Natural killer cell (primary cell): ENCODE results near the gene NTMT1. TPM values are rescaled to one million over a fixed set of nuclear protein-coding genes. Genes with fewer than 3 reads are reported as not detected.

ENCODE experiments used
- ATAC-seq, 3 donors: fragments of 150-1000 bp in 2 of 3; fragments of 200-7000 bp in 1 of 3; cut with Tn5 transposase; 1 replicate in 1 of 3; 2 replicates in 2 of 3; pipeline ENCODE4 v1.10.0; 2021; ENCODE audit warnings: mild to moderate bottlenecking in 2 of 3, moderate library complexity in 2 of 3
- DNase-seq, 2 donors: peaks; one replicate each; pipeline versions ENCODE4 v3.0.0 to v3.0.0-alpha.2; 2013 to 2021; ENCODE audit warnings: mixed read lengths in 1 of 2
- H3K27ac ChIP-seq: one replicate; pipeline ENCODE4 v1.5.1; 2013; ENCODE audit warnings: mild to moderate bottlenecking, low read length
- H3K27me3 ChIP-seq: one replicate; pipeline ENCODE4 v1.6.1; 2013; ENCODE audit warnings: low read length; ENCODE audit not compliant: control insufficient read depth, insufficient read depth
- H3K36me3 ChIP-seq: one replicate; pipeline ENCODE4 v1.6.1; 2013; ENCODE audit warnings: low read length; ENCODE audit not compliant: control insufficient read depth, insufficient read depth
- H3K4me1 ChIP-seq: one replicate; pipeline ENCODE4 v1.6.1; 2013; ENCODE audit warnings: low read length; ENCODE audit not compliant: control insufficient read depth, insufficient read depth
- H3K4me3 ChIP-seq: one replicate; pipeline ENCODE4 v1.5.1; 2013; ENCODE audit warnings: low read length
- H3K9me3 ChIP-seq: one replicate; pipeline ENCODE4 v1.6.1; 2013; ENCODE audit warnings: low read length; ENCODE audit not compliant: control insufficient read depth, insufficient read depth
- H3K27ac Mint-ChIP-seq, 2 donors: one replicate each; pipeline ENCODE4 v1.8.0; 2022; ENCODE audit warnings: mild to moderate bottlenecking in 2 of 2, mixed read lengths in 2 of 2, moderate library complexity in 1 of 2
- H3K27me3 Mint-ChIP-seq, 2 donors: one replicate each; pipeline ENCODE4 v1.8.0; 2022; ENCODE audit warnings: low read depth in 2 of 2, mixed read lengths in 2 of 2
- H3K36me3 Mint-ChIP-seq: one replicate; pipeline ENCODE4 v1.8.0; 2022; ENCODE audit warnings: mixed read lengths
- H3K4me1 Mint-ChIP-seq, 2 donors: one replicate each; pipeline ENCODE4 v1.8.0; 2022; ENCODE audit warnings: mixed read lengths in 2 of 2
- H3K4me3 Mint-ChIP-seq: one replicate; pipeline ENCODE4 v1.8.0; 2022; ENCODE audit warnings: mild to moderate bottlenecking, moderate library complexity, mixed read lengths
- H3K9me3 Mint-ChIP-seq, 2 donors: one replicate each; pipeline ENCODE4 v1.8.0; 2022; ENCODE audit warnings: mixed read lengths in 2 of 2
- WGBS: methylation state at CpG from one replicate; pipeline ENCODE4 v1.1.7; 2013; ENCODE audit warnings: missing lambda C conversion rate; ENCODE audit not compliant: insufficient coverage; 5-methylcytosine and 5-hydroxymethylcytosine counted together
- intact Hi-C: fragments of 100-400 bp; cut with micrococcal nuclease; formaldehyde crosslinking; loops from one replicate; pipeline ENCODE4 v1.14.2; 2022
- total RNA-seq, 4 donors: library from RNA; stranded (reverse); fragments of 120-200 nt in 1 of 4; gene quantifications; one replicate each; pipeline versions ENCODE4 v1.2.3 to v1.2.4, GENCODE V29; 2013 to 2022
- TF ChIP-seq, protein P1 (sequence below): fragments of 200-600 bp; IDR thresholded peaks from one replicate; pipeline ENCODE4 v1.8.0; 2022; ENCODE audit warnings: antibody characterized with exemption

The NTMT1 gene
- total RNA-seq, 3 donors from 2014 or later (not counting 1 experiment from before 2014, with no cell fraction given): 17.1 to 23.5 (median 17.1) TPM

DNA sequence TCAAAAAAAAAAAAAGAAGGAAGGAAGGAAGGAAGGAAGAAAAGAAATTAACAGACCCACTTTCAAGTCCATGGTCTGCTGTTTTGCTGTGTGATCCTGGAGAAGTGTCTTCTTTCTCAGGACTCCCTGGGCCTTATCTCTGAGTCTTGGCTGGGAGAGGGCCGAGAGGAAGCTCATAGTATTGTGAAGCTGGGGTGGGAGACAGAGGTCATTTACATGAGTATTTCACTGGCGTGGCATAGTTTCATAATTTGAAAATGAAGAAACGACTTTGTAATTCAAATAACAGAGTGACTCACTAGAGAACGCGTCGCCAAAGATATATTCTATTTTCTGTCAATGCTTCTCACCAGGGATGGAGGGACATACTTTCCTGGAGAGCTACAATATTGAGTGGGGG is 2.6 kb upstream of the NTMT1 start:
- WGBS: 91% methylated on average over 6 of the region's 6 CpGs
- Mint-ChIP-seq H3K4me3 (peak overlapping the region; percentile 35), H3K4me1 (peaks cover 26 to 29% of the 10 kb centered on the region in 2 donors), H3K27me3 (peaks cover 16 to 18% of the 10 kb centered on the region in 2 donors), H3K27ac (no peak overlapping the region), H3K36me3 (no peaks in the 10 kb centered on the region), H3K9me3 (no peaks in the 10 kb centered on the region)
- Histone ChIP-seq H3K36me3 (no peaks in the 10 kb centered on the region), H3K27me3 (peaks cover 25% of the 10 kb centered on the region), H3K27ac (no peak overlapping the region), H3K4me1 (peaks cover 50% of the 10 kb centered on the region), H3K4me3 (no peak overlapping the region), H3K9me3 (no peaks in the 10 kb centered on the region)
- DNase-seq (no peak), ATAC-seq (no peak)
- TF ChIP-seq, protein P1, sequence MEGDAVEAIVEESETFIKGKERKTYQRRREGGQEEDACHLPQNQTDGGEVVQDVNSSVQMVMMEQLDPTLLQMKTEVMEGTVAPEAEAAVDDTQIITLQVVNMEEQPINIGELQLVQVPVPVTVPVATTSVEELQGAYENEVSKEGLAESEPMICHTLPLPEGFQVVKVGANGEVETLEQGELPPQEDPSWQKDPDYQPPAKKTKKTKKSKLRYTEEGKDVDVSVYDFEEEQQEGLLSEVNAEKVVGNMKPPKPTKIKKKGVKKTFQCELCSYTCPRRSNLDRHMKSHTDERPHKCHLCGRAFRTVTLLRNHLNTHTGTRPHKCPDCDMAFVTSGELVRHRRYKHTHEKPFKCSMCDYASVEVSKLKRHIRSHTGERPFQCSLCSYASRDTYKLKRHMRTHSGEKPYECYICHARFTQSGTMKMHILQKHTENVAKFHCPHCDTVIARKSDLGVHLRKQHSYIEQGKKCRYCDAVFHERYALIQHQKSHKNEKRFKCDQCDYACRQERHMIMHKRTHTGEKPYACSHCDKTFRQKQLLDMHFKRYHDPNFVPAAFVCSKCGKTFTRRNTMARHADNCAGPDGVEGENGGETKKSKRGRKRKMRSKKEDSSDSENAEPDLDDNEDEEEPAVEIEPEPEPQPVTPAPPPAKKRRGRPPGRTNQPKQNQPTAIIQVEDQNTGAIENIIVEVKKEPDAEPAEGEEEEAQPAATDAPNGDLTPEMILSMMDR: no peak
- intact Hi-C loops: no loop called here

DNA sequence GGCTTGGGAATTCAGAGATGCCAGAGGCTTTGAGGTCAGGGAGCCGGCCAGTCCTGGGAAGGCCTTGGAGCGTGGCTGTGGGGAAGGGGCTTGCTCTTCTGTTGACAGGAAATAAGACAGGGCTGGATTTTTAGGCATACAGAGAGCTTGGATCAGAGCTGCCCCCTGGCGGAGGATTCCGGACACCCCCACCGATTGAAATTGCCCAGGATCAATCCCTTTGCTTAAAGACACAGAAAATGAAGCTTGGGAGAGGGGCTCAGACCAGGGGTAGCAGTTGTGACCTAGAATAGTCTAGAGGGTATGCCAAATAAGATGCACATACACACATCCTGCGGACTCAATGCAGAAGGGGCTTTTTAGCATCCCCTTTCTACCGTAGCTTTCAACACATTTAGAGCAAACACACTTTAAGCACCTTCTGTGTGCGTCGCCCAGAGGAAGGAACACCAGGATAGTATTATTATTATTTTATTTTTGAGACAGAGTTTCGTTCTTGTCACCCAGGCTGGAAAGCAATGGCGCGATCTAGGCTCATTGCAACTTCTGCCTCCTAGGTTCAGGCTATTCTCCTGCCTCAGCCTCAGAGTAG is 1.7 kb upstream of the NTMT1 start:
- peaks cover 34 to 36% of the 10 kb centered on the region in 2 donors for H3K4me1 Mint-ChIP-seq
- Histone ChIP-seq H3K9me3 (no peaks in the 10 kb centered on the region), H3K27ac (no peak overlapping the region), H3K36me3 (no peaks in the 10 kb centered on the region), H3K27me3 (peaks cover 21% of the 10 kb centered on the region), H3K4me3 (no peak overlapping the region), H3K4me1 (peaks cover 54% of the 10 kb centered on the region)
- H3K27ac Mint-ChIP-seq: peak overlapping the region; percentile 51 to 93
- intact Hi-C loops: loop anchor here (1.0 kb wide), 1 partner anchor 493 kb away; no protein-coding TSS in a partner anchor
- H3K4me3 Mint-ChIP-seq: peak overlapping the region; percentile 84
- H3K27me3 Mint-ChIP-seq: peaks cover 11 to 12% of the 10 kb centered on the region in 2 donors
- DNase-seq (peak; percentile 66 to 83), ATAC-seq (peak in 1 of 3 donors; percentile 18)
- TF ChIP-seq, protein P1: peak; percentile 79
- 49% methylated on average over 12 of the region's 12 CpGs for WGBS
- no peaks in the 10 kb centered on the region for H3K36me3 Mint-ChIP-seq
- no peaks in the 10 kb centered on the region for H3K9me3 Mint-ChIP-seq

DNA sequence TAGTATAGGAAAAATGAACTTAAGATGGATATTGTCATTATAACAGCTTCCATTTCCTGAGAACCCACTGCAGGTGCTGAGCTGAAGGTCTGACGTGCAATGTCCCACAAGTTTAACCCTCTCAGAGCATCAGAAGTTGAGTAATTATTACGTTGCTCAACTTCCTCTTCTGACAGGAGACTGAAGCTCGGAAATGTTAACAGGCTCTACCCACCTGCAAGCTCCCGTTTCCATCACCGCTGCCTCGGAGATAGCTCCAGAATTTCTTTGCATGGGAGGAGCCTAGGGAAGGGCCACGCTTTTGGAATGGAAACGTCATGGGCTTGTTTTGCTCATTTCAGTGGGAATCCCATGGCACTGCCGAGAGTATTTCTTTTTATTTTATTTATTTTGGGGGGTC is 1.0 kb upstream of the NTMT1 start:
- Mint-ChIP-seq H3K27ac (peak overlapping the region; percentile 56 to 93), H3K27me3 (peaks cover 7 to 11% of the 10 kb centered on the region in 2 donors), H3K9me3 (no peaks in the 10 kb centered on the region), H3K36me3 (no peaks in the 10 kb centered on the region), H3K4me3 (peak overlapping the region; percentile 84), H3K4me1 (peaks cover 40 to 42% of the 10 kb centered on the region in 2 donors)
- intact Hi-C loops: loop anchor here (1.0 kb wide), 1 partner anchor 494 kb away; no protein-coding TSS in a partner anchor
- Histone ChIP-seq H3K4me1 (peaks cover 55% of the 10 kb centered on the region), H3K27me3 (peaks cover 15% of the 10 kb centered on the region), H3K36me3 (no peaks in the 10 kb centered on the region), H3K4me3 (no peak overlapping the region), H3K27ac (no peak overlapping the region), H3K9me3 (no peaks in the 10 kb centered on the region)
- TF ChIP-seq, protein P1: no peak
- ATAC-seq (peak in 1 of 3 donors; percentile 8), DNase-seq (peak in 1 of 2 donors; percentile 73)
- WGBS: 9% methylated on average over 9 of the region's 9 CpGs
